HepG2 (cell line): ENCODE measurements around the gene FAM78A. TPM values are rescaled to one million over a fixed set of nuclear protein-coding genes. Genes with fewer than 3 reads are reported as not detected.
A peak's percentile ranks its signal among the peaks of the same experiment; 100 is the strongest.

Source experiments
- ARNT2 ChIP-seq: sonication (generic); formaldehyde crosslinking; IDR thresholded peaks from 2 replicates; pipeline ENCODE4 v1.8.0; 2022; ENCODE audit warnings: mild to moderate bottlenecking, low read depth, missing genetic modification reagents, moderate library complexity
- BCL3 ChIP-seq: sonication (generic); formaldehyde crosslinking; IDR thresholded peaks from 2 replicates; pipeline ENCODE4 v1.5.1; 2020; ENCODE audit warnings: mild to moderate bottlenecking, missing genetic modification reagents, moderate library complexity
- HNF4G ChIP-seq, 2 experiments: sonication (generic) in 1 of 2; formaldehyde crosslinking in 1 of 2; IDR thresholded peaks; 2 replicates each; pipeline versions ENCODE4 v1.4.0 to v1.6.1; 2011 to 2020; ENCODE audit warnings: borderline replicate concordance in 2 of 2, low read depth in 2 of 2, mild to moderate bottlenecking in 2 of 2, low read length in 1 of 2, missing genetic modification reagents in 1 of 2, moderate library complexity in 1 of 2
- MIXL1 ChIP-seq: IDR thresholded peaks from 2 replicates; pipeline ENCODE4 v1.6.1; 2016
- MYPOP ChIP-seq: sonication (generic); formaldehyde crosslinking; IDR thresholded peaks from 2 replicates; pipeline ENCODE4 v1.8.1; 2023; ENCODE audit warnings: mild to moderate bottlenecking, moderate library complexity, missing genetic modification reagents
- PCBP1 ChIP-seq: fragments of 200-400 bp; formaldehyde crosslinking; IDR thresholded peaks from 2 replicates; pipeline ENCODE4 v1.6.1; 2017; ENCODE audit warnings: mild to moderate bottlenecking, low read depth, low read length, borderline replicate concordance
- PHF5A ChIP-seq: IDR thresholded peaks from one replicate; pipeline ENCODE4 v1.6.1; 2018; ENCODE audit warnings: low read depth, missing genetic modification reagents; ENCODE audit not compliant: unreplicated experiment
- RAD21 ChIP-seq: fragments of 450-650 bp; formaldehyde crosslinking; IDR thresholded peaks from 2 replicates; pipeline ENCODE4 v1.5.0; 2020; ENCODE audit warnings: mild to moderate bottlenecking
- SALL1 ChIP-seq: sonication (generic); formaldehyde crosslinking; IDR thresholded peaks from 2 replicates; pipeline ENCODE4 v1.8.0; 2022; ENCODE audit warnings: mild to moderate bottlenecking, missing genetic modification reagents
- SMAD3 ChIP-seq: sonication (generic); formaldehyde crosslinking; IDR thresholded peaks from 2 replicates; pipeline ENCODE4 v1.4.0; 2020; ENCODE audit warnings: missing genetic modification reagents
- SMARCC2 ChIP-seq: fragments of 450-650 bp; IDR thresholded peaks from 2 replicates; pipeline ENCODE4 v1.6.1; 2017; ENCODE audit warnings: antibody characterized with exemption, mild to moderate bottlenecking
- THAP11 ChIP-seq: IDR thresholded peaks from 2 replicates; pipeline ENCODE4 v1.6.1; 2016; ENCODE audit warnings: missing biosample characterization, missing genetic modification reagents
- YY1 ChIP-seq: IDR thresholded peaks from 2 replicates; pipeline ENCODE4 v1.6.1; 2011; ENCODE audit warnings: low read length, low read depth, moderate library complexity, mild to moderate bottlenecking; ENCODE audit not compliant: insufficient read depth, insufficient replicate concordance
- ZFY ChIP-seq: sonication (generic); formaldehyde crosslinking; IDR thresholded peaks from 2 replicates; pipeline ENCODE4 v1.4.0; 2020; ENCODE audit warnings: missing genetic modification reagents
- ZFYVE20 ChIP-seq: sonication (generic); formaldehyde crosslinking; IDR thresholded peaks from 2 replicates; pipeline ENCODE4 v1.8.0; 2023; ENCODE audit warnings: low read depth, mild to moderate bottlenecking, moderate library complexity, missing genetic modification reagents, borderline replicate concordance
- ZNF17 ChIP-seq: sonication (generic); formaldehyde crosslinking; IDR thresholded peaks from 2 replicates; pipeline ENCODE4 v1.5.0; 2020; ENCODE audit warnings: mild to moderate bottlenecking, missing genetic modification reagents
- ZNF263 ChIP-seq: sonication (generic); formaldehyde crosslinking; IDR thresholded peaks from 2 replicates; pipeline ENCODE4 v1.4.0; 2020; ENCODE audit warnings: missing genetic modification reagents
- ZNF3 ChIP-seq: IDR thresholded peaks from 2 replicates; pipeline ENCODE4 v1.7.0; 2017; ENCODE audit warnings: inconsistent platforms
- ZNF451 ChIP-seq: sonication (generic); formaldehyde crosslinking; IDR thresholded peaks from 2 replicates; pipeline ENCODE4 v1.5.0; 2020; ENCODE audit warnings: mild to moderate bottlenecking, missing genetic modification reagents
- ZNF607 ChIP-seq: sonication (generic); formaldehyde crosslinking; IDR thresholded peaks from 2 replicates; pipeline ENCODE4 v1.5.1; 2020; ENCODE audit warnings: missing genetic modification reagents, mild to moderate bottlenecking, borderline replicate concordance
- ZNF609 ChIP-seq: sonication (generic); formaldehyde crosslinking; IDR thresholded peaks from 2 replicates; pipeline ENCODE4 v1.4.0; 2020; ENCODE audit warnings: mild to moderate bottlenecking, missing genetic modification reagents, borderline replicate concordance
- ZNF777 ChIP-seq: sonication (generic); formaldehyde crosslinking; IDR thresholded peaks from 2 replicates; pipeline ENCODE4 v1.4.0; 2020; ENCODE audit warnings: missing genetic modification reagents
- ZSCAN25 ChIP-seq: sonication (generic); formaldehyde crosslinking; IDR thresholded peaks from 2 replicates; pipeline ENCODE4 v1.8.0; 2022; ENCODE audit warnings: mild to moderate bottlenecking, missing genetic modification reagents
- polyA plus RNA-seq, 8 experiments: library from polyadenylated mRNA; depleted of rRNA in 3 of 8; stranded (reverse) in 7 of 8; unstranded in 1 of 8; fragments of >200 nt; fragmentation: Illumina TruSeq in 4 of 8; extraction: Trizol in 4 of 8; gene quantifications; 2 replicates each; pipeline versions ENCODE4 v1.2.1 to v1.2.3, GENCODE V29; 2011 to 2016; ENCODE audit warnings: low read depth in 4 of 8, missing spikeins in 1 of 8, mixed read lengths in 1 of 8; ENCODE audit not compliant: insufficient read depth in 1 of 8
- total RNA-seq, 5 experiments: library from RNA; depleted of rRNA; stranded (reverse); fragments of >200 nt; fragmentation: Illumina TruSeq; extraction: Trizol; gene quantifications; 2 replicates each; pipeline ENCODE4 v1.2.3, GENCODE V29; 2016; ENCODE audit warnings: low read depth in 1 of 5

The FAM78A gene
- total and polyA plus RNA-seq, 2 of the 13 experiments (the other 11 are each of a cell fraction or from before 2014, with no cell fraction given) = 0.18 to 0.62 TPM

GRCh38 chr9:131275332-131276093 lies 797 bp downstream of the FAM78A start (continued):
- TF ChIP-seq BCL3 (no peak), RAD21 (CRISPR knock-in tag) (0 out of 2 replicates have a peak, but pooled peaks have one; percentile 30), ZNF17 (CRISPR knock-in tag) (no peak), SALL1 (CRISPR knock-in tag) (peak; percentile 41; the same call in 1 of the 2 replicates), HNF4G (IDR thresholded peaks at IDR 0.05; ENCODE audit: borderline replicate concordance, low read depth, low read length) (no peak), HNF4G (CRISPR knock-in tag; IDR thresholded peaks at IDR 0.05; ENCODE audit: borderline replicate concordance, low read depth) (no peak), SMARCC2 (no peak), ZNF777 (CRISPR knock-in tag) (peak; percentile 72), ZNF3 (CRISPR knock-in tag) (no peak), THAP11 (CRISPR knock-in tag) (0 out of 2 replicates have a peak, but pooled peaks have one; percentile 29), ZFY (CRISPR knock-in tag) (peak; percentile 81), ARNT2 (CRISPR knock-in tag) (0 out of 2 replicates have a peak, but pooled peaks have one; percentile 34), MYPOP (no peak), ZNF263 (CRISPR knock-in tag) (0 out of 2 replicates have a peak, but pooled peaks have one; percentile 24), ZNF607 (CRISPR knock-in tag) (no peak), ZSCAN25 (no peak), PHF5A (no peak), PCBP1 (0 out of 2 replicates have a peak, but pooled peaks have one; percentile 20), SMAD3 (CRISPR knock-in tag) (no peak), ZFYVE20 (CRISPR knock-in tag) (no peak), MIXL1 (CRISPR knock-in tag) (no peak), ZNF609 (no peak), YY1 (peak; percentile 22), ZNF451 (CRISPR knock-in tag) (no peak)
